Keratinocyte (primary cell): ENCODE data around the gene LDAF1.

Experiments
- CTCF ChIP-seq, 3 experiments: IDR thresholded peaks in 1 of 3; conservative IDR thresholded peaks in 1 of 3; optimal IDR thresholded peaks in 1 of 3; 2 replicates in 2 of 3; 3 replicates in 1 of 3; pipeline versions ENCODE3 to v1.5.1; 2011; ENCODE audit warnings: low read length in 3 of 3, mild to moderate bottlenecking in 3 of 3, moderate library complexity in 2 of 3, control low read depth in 1 of 3, inconsistent platforms in 1 of 3; ENCODE audit not compliant: insufficient read depth in 2 of 3; ENCODE audit errors: extremely low read depth in 1 of 3
- EZH2 ChIP-seq: IDR thresholded peaks from one replicate; pipeline ENCODE4 v1.6.1; 2012; ENCODE audit warnings: inconsistent platforms, mild to moderate bottlenecking, low read length, moderate library complexity

GRCh38 chr16:21205303-21205702 lies 46.8 kb downstream of the LDAF1 start:
- TF ChIP-seq CTCF (optimal IDR thresholded peaks at IDR 0.05 in 1 of 3, IDR thresholded peaks at IDR 0.05 in 1 of 3, conservative IDR thresholded peaks at IDR 0.05 in 1 of 3; ENCODE audit: extremely low read depth in 1 of 3, insufficient read depth in 2 of 3, low read length in 3 of 3) (no peak), EZH2 (no peak)
